CD4-positive, alpha-beta T cell (primary cell): ENCODE measurements around the gene SLC35F6. TPM values are rescaled to one million over a fixed set of nuclear protein-coding genes. Genes with fewer than 3 reads are reported as not detected.

Source experiments
- ATAC-seq: fragments of 200-7000 bp; cut with Tn5 transposase; one replicate; pipeline ENCODE4 v1.10.0; 2022; ENCODE audit warnings: mild to moderate bottlenecking; ENCODE audit not compliant: poor library complexity
- CTCF ChIA-PET: fragments of 350-600 bp; sonication (Branson Sonifier 250); formaldehyde crosslinking; loops from one replicate; lab custom pipeline; 2021; ENCODE audit warnings: antibody characterized with exemption, inconsistent platforms; lab: Charles Lee
- POLR2A ChIA-PET: fragments of 350-600 bp; sonication (Branson Sonifier 250); formaldehyde crosslinking; loops from one replicate; lab custom pipeline; 2021; ENCODE audit warnings: antibody characterized with exemption, inconsistent platforms; lab: Charles Lee
- DNase-seq, 14 experiments: peaks; one replicate each; pipeline ENCODE4 v3.0.0-alpha.2; 2013 to 2020; ENCODE audit warnings: mixed read lengths in 2 of 14
- H3K27ac ChIP-seq, 2 donors: one replicate each; pipeline versions ENCODE4 v1.5.1 to v1.7.0; 2013; ENCODE audit warnings: low read length in 2 of 2, low read depth in 1 of 2, mild to moderate bottlenecking in 1 of 2
- H3K27me3 ChIP-seq, 2 experiments: 1 replicate in 1 of 2; 2 replicates in 1 of 2; pipeline versions ENCODE4 v1.6.1 to v1.7.0; 2013; ENCODE audit warnings: low read length in 2 of 2, control low read depth in 1 of 2, mild to moderate bottlenecking in 1 of 2, moderate library complexity in 1 of 2; ENCODE audit not compliant: insufficient read depth in 2 of 2, control insufficient read depth in 1 of 2
- H3K36me3 ChIP-seq: one replicate; pipeline ENCODE4 v1.6.1; 2013; ENCODE audit warnings: low read length, control low read depth; ENCODE audit not compliant: insufficient read depth
- H3K4me1 ChIP-seq: one replicate; pipeline ENCODE4 v1.6.1; 2013; ENCODE audit warnings: low read length, control low read depth; ENCODE audit not compliant: insufficient read depth
- H3K4me3 ChIP-seq: one replicate; pipeline ENCODE4 v1.5.1; 2013; ENCODE audit warnings: mild to moderate bottlenecking, low read length, moderate library complexity
- H3K9me3 ChIP-seq, 2 experiments: 1 replicate in 1 of 2; 2 replicates in 1 of 2; pipeline versions ENCODE4 v1.6.1 to v1.7.0; 2013; ENCODE audit warnings: low read length in 2 of 2, mild to moderate bottlenecking in 2 of 2, control low read depth in 1 of 2, moderate library complexity in 1 of 2; ENCODE audit not compliant: control insufficient read depth in 1 of 2, insufficient read depth in 1 of 2
- H3K27ac Mint-ChIP-seq: one replicate; pipeline ENCODE4 v1.8.0; 2020; ENCODE audit warnings: mixed read lengths
- H3K27me3 Mint-ChIP-seq: one replicate; pipeline ENCODE4 v1.8.0; 2021; ENCODE audit warnings: mixed read lengths
- H3K36me3 Mint-ChIP-seq: one replicate; pipeline ENCODE4 v1.8.0; 2021; ENCODE audit warnings: low read depth, mixed read lengths
- H3K4me1 Mint-ChIP-seq: one replicate; pipeline ENCODE4 v1.8.0; 2021; ENCODE audit warnings: low read depth, mixed read lengths
- H3K4me3 Mint-ChIP-seq: one replicate; pipeline ENCODE4 v1.8.0; 2020; ENCODE audit warnings: mild to moderate bottlenecking, mixed read lengths
- H3K9me3 Mint-ChIP-seq: one replicate; pipeline ENCODE4 v1.8.0; 2020; ENCODE audit warnings: mixed read lengths
- intact Hi-C, 2 experiments: fragments of 100-400 bp; cut with DNase I in 1 of 2; cut with micrococcal nuclease in 1 of 2; formaldehyde crosslinking; loops; one replicate each; pipeline versions ENCODE4 v1.15.1 to v1.9.0; 2023 to 2025; cut with DNase I, micrococcal nuclease
- total RNA-seq, 174 experiments: library from RNA in 2 of 174; stranded (reverse) in 2 of 174; gene quantifications; one replicate each; pipeline ENCODE4 v1.2.3 and lab custom pipeline; 2021 to 2026
- TF ChIP-seq, protein P1 (sequence below): fragments of 200-600 bp; IDR thresholded peaks from one replicate; pipeline ENCODE4 v1.8.0; 2022; ENCODE audit warnings: antibody characterized with exemption, mild to moderate bottlenecking

The SLC35F6 gene
- total RNA-seq, 2 experiments from 2014 or later, result 32.0 to 34.2 TPM

DNA sequence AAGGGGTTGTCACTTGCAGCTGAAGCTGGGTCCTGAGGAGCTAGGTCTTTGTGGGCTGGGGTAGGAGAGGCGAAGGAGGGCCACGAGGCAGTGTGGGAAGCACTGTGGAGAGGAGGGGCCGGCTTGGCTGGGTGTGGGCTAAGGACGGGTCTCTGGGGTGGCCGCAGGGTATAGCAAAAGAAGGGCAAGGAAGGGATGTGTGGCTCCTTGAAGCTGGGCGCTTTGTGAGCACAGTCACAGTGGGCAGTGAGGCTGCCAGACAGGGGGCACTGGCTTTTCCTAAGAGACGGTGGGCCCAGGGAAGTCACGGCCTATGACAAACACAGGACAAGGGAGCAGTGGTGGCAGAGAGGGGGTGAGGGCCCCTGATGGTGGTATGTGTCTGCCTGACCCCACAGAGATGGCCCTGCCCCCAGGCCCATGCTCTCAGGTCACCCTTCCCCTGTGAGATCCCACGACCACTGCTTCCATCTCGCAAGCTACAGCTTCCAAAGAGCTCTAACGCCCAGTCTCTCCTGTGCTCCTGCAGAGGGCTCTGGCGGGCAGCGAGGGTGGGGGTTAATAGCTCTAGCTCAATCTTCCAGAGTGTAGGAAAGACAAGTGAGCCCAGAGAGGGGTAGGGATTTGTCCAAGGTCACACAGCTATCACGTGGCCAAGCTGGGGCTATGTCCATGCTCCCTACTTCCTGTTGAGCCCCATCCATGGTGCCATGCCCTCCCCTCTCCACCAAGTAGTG is 39.1 kb upstream of the SLC35F6 start:
- peaks cover 0 to 2% of the 10 kb centered on the region in 2 experiments for H3K27me3 ChIP-seq
- ATAC-seq (no peak), DNase-seq (no peak)
- H3K27ac Mint-ChIP-seq, result no peak overlapping the region
- no peaks in the 10 kb centered on the region for H3K36me3 Mint-ChIP-seq
- H3K4me3 Mint-ChIP-seq, result no peak overlapping the region
- peaks cover 15% of the 10 kb centered on the region for H3K27me3 Mint-ChIP-seq
- POLR2A ChIA-PET, result no interaction called here
- no peak overlapping the region for H3K4me3 ChIP-seq
- no peaks in the 10 kb centered on the region for H3K4me1 ChIP-seq
- CTCF ChIA-PET, result no interaction called here
- peaks cover 5% of the 10 kb centered on the region for H3K4me1 Mint-ChIP-seq
- H3K9me3 ChIP-seq, result peaks cover 0 to 10% of the 10 kb centered on the region in 2 experiments
- H3K36me3 ChIP-seq, result no peaks in the 10 kb centered on the region
- TF ChIP-seq, protein P1, sequence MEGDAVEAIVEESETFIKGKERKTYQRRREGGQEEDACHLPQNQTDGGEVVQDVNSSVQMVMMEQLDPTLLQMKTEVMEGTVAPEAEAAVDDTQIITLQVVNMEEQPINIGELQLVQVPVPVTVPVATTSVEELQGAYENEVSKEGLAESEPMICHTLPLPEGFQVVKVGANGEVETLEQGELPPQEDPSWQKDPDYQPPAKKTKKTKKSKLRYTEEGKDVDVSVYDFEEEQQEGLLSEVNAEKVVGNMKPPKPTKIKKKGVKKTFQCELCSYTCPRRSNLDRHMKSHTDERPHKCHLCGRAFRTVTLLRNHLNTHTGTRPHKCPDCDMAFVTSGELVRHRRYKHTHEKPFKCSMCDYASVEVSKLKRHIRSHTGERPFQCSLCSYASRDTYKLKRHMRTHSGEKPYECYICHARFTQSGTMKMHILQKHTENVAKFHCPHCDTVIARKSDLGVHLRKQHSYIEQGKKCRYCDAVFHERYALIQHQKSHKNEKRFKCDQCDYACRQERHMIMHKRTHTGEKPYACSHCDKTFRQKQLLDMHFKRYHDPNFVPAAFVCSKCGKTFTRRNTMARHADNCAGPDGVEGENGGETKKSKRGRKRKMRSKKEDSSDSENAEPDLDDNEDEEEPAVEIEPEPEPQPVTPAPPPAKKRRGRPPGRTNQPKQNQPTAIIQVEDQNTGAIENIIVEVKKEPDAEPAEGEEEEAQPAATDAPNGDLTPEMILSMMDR, result no peak
- intact Hi-C loops, result no loop called here
- H3K9me3 Mint-ChIP-seq, result no peaks in the 10 kb centered on the region
- H3K27ac ChIP-seq, result no peak overlapping the region

DNA sequence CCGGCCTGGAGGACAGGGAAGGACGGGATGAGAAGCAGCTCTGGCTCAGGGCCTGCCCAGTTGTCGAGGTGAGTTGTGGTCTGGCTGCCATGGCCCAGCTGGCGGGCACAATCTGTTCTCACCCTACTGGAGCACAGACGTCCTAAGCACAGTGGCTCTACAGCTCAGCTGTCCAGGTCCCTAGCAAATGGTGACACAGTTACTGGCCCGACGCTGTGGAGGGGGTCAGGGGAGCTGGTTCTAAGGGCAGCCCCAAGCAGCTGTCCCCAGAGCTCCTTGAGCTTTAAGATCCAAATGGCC is 38.6 kb upstream of the SLC35F6 start:
- POLR2A ChIA-PET, result no interaction called here
- DNase-seq, result no peak
- H3K36me3 ChIP-seq, result no peaks in the 10 kb centered on the region
- CTCF ChIA-PET, result no interaction called here
- Mint-ChIP-seq H3K27ac (no peak overlapping the region), H3K36me3 (no peaks in the 10 kb centered on the region), H3K4me3 (no peak overlapping the region), H3K9me3 (no peaks in the 10 kb centered on the region), H3K4me1 (peaks cover 5% of the 10 kb centered on the region), H3K27me3 (peaks cover 17% of the 10 kb centered on the region)
- no peak overlapping the region for H3K4me3 ChIP-seq
- TF ChIP-seq, protein P1, result no peak
- H3K27ac ChIP-seq, result no peak overlapping the region
- peaks cover 0 to 6% of the 10 kb centered on the region in 2 experiments for H3K9me3 ChIP-seq
- no peaks in the 10 kb centered on the region for H3K4me1 ChIP-seq
- intact Hi-C loops, result no loop called here
- no peak for ATAC-seq
- peaks cover 3 to 4% of the 10 kb centered on the region in 2 experiments for H3K27me3 ChIP-seq

DNA sequence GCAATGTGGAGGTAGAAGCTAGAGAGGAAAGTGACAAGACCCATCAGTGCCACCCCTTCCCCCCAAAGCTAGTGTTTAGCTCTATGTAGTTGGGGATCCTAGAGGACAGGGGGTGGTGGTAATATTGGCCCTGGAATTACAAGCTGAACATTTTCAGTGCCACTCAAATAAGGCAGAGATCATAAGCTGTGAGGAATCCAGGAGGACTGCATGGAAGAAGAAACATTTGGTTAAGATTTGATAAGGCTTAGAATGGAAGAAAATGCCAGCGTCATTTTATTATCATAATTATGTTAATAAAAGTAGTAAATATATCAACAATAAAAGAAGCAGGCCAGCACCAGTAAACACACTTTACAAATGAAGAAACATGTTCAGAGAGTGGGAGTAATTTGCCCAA is 37.9 kb upstream of the SLC35F6 start:
- H3K27ac Mint-ChIP-seq, result no peak overlapping the region
- peaks cover 17% of the 10 kb centered on the region for H3K27me3 Mint-ChIP-seq
- ChIA-PET POLR2A (no interaction called here), CTCF (no interaction called here)
- Histone ChIP-seq H3K27ac (no peak overlapping the region), H3K4me1 (no peaks in the 10 kb centered on the region), H3K36me3 (no peaks in the 10 kb centered on the region), H3K27me3 (peaks cover 4 to 5% of the 10 kb centered on the region in 2 experiments), H3K9me3 (peaks cover 0 to 6% of the 10 kb centered on the region in 2 experiments), H3K4me3 (no peak overlapping the region)
- no peaks in the 10 kb centered on the region for H3K9me3 Mint-ChIP-seq
- TF ChIP-seq, protein P1, result no peak
- no peaks in the 10 kb centered on the region for H3K36me3 Mint-ChIP-seq
- H3K4me1 Mint-ChIP-seq, result peaks cover 5% of the 10 kb centered on the region
- intact Hi-C loops, result no loop called here
- DNase-seq (no peak), ATAC-seq (no peak)
- H3K4me3 Mint-ChIP-seq, result no peak overlapping the region
